Hepatocyte (in vitro differentiated cells): Measurements from ENCODE around the gene MS4A13.

Experiments
- EZH2 ChIP-seq: fragments of 200-600 bp; sonication (generic); IDR thresholded peaks from 2 replicates; pipeline ENCODE4 v1.6.1; 2016; ENCODE audit warnings: antibody characterized with exemption, mild to moderate bottlenecking, borderline replicate concordance
- EZH2phosphoT487 ChIP-seq: fragments of 200-600 bp; sonication (generic); IDR thresholded peaks from one replicate; pipeline ENCODE4 v1.6.1; 2018; ENCODE audit warnings: antibody characterized with exemption, mild to moderate bottlenecking, low read depth, moderate library complexity; ENCODE audit not compliant: unreplicated experiment, severe bottlenecking
- TF ChIP-seq, protein P1 (sequence below): fragments of 200-600 bp; sonication (generic); IDR thresholded peaks from 2 replicates; pipeline ENCODE4 v1.5.1; 2016; ENCODE audit warnings: antibody characterized with exemption, mild to moderate bottlenecking; ENCODE audit not compliant: poor library complexity

- TF ChIP-seq, protein P1, sequence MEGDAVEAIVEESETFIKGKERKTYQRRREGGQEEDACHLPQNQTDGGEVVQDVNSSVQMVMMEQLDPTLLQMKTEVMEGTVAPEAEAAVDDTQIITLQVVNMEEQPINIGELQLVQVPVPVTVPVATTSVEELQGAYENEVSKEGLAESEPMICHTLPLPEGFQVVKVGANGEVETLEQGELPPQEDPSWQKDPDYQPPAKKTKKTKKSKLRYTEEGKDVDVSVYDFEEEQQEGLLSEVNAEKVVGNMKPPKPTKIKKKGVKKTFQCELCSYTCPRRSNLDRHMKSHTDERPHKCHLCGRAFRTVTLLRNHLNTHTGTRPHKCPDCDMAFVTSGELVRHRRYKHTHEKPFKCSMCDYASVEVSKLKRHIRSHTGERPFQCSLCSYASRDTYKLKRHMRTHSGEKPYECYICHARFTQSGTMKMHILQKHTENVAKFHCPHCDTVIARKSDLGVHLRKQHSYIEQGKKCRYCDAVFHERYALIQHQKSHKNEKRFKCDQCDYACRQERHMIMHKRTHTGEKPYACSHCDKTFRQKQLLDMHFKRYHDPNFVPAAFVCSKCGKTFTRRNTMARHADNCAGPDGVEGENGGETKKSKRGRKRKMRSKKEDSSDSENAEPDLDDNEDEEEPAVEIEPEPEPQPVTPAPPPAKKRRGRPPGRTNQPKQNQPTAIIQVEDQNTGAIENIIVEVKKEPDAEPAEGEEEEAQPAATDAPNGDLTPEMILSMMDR, result no peak
- TF ChIP-seq EZH2, result no peak
- TF ChIP-seq EZH2phosphoT487, result no peak
Observed at GRCh38 chr11:60566776-60567175, 51.6 kb downstream of the MS4A13 start.
